HepG2 (cell line): ENCODE results near the gene ACAD11. TPM values are rescaled to one million over a fixed set of nuclear protein-coding genes. Genes with fewer than 3 reads are reported as not detected.

Experiments used
- ATAC-seq: fragments of 200-7000 bp; cut with Tn5 transposase; 3 replicates; pipeline ENCODE4 v1.9.1; 2020; ENCODE audit warnings: mild to moderate bottlenecking, moderate library complexity
- BruUV-seq: library from RNA; stranded (reverse); fragments of 400-500 nt; replicated peaks from 2 replicates; lab custom pipeline; 2021; lab: Mats Ljungman, UMichigan
- CTCF ChIA-PET: fragments of 300-600 bp; formaldehyde crosslinking; extraction: SDS; loops from one replicate; lab custom pipeline; 2021; ENCODE audit warnings: low total read pairs, inconsistent platforms, low intra/inter-chr PET ratio; lab: Yijun Ruan, JAX
- POLR2A ChIA-PET: fragments of 350-600 bp; sonication (Branson Sonifier 250); formaldehyde crosslinking; loops from one replicate; lab custom pipeline; 2020; ENCODE audit warnings: antibody characterized with exemption, inconsistent platforms; lab: Yijun Ruan, JAX
- DNase-seq: peaks from one replicate; pipeline ENCODE4 v3.0.0-alpha.2; 2015; ENCODE audit warnings: low spot score
- FAIRE-seq: peaks from 3 replicates; lab custom pipeline; 2011; peaks lifted over from hg19 to GRCh38; lab: Jason Lieb, UNC
- H2AFZ ChIP-seq: one replicate; pipeline ENCODE4 v1.6.1; 2011; ENCODE audit warnings: low read length, inconsistent platforms
- H3K27ac ChIP-seq: fragments of 300-600 bp; 3 replicates; pipeline ENCODE4 v1.8.0; 2011; ENCODE audit warnings: mixed run types, mild to moderate bottlenecking, mixed read lengths, low read length, inconsistent platforms; ENCODE audit not compliant: insufficient read depth; ENCODE audit errors: extremely low read length
- H3K27me3 ChIP-seq, 2 experiments: fragments of 200-600 bp in 1 of 2; 2 replicates in 1 of 2; 3 replicates in 1 of 2; pipeline versions ENCODE4 v1.6.0 to v1.8.0; 2011; ENCODE audit warnings: low read length in 2 of 2, mild to moderate bottlenecking in 2 of 2, moderate library complexity in 2 of 2, inconsistent platforms in 1 of 2; ENCODE audit not compliant: insufficient read depth in 2 of 2, control insufficient read depth in 1 of 2
- H3K36me3 ChIP-seq, 2 experiments: fragments of 200-600 bp in 1 of 2; replicated peaks in 1 of 2; 2 replicates in 1 of 2; 3 replicates in 1 of 2; pipeline versions ENCODE4 v1.5.1 to v1.8.0; 2011; ENCODE audit warnings: low read length in 2 of 2, inconsistent platforms in 1 of 2; ENCODE audit not compliant: insufficient read depth in 2 of 2, control insufficient read depth in 1 of 2
- H3K4me1 ChIP-seq: 2 replicates; pipeline ENCODE4 v1.5.1; 2012; ENCODE audit warnings: low read length, inconsistent platforms; ENCODE audit not compliant: insufficient read depth
- H3K4me2 ChIP-seq: 2 replicates; pipeline ENCODE4 v1.6.0; 2011; ENCODE audit warnings: low read depth, low read length, inconsistent platforms
- H3K4me3 ChIP-seq, 3 experiments: fragments of 200-600 bp in 1 of 3; sonication (generic), shearing (Covaris generic) in 1 of 3; replicated peaks in 1 of 3; 2 replicates each; pipeline ENCODE4 v1.5.1; 2011 to 2016; ENCODE audit warnings: low read length in 3 of 3, inconsistent platforms in 2 of 3, low read depth in 2 of 3, mild to moderate bottlenecking in 2 of 3, control low read depth in 1 of 3, mixed read lengths in 1 of 3; ENCODE audit not compliant: insufficient read depth in 1 of 3
- H3K79me2 ChIP-seq: one replicate; pipeline ENCODE4 v1.6.1; 2011; ENCODE audit warnings: low read length, inconsistent platforms; ENCODE audit not compliant: insufficient read depth
- H3K9ac ChIP-seq: 2 replicates; pipeline ENCODE4 v1.6.0; 2011; ENCODE audit warnings: mild to moderate bottlenecking, low read depth, low read length, inconsistent platforms; ENCODE audit not compliant: insufficient read depth
- H3K9me3 ChIP-seq: 2 replicates; pipeline ENCODE4 v1.5.1; 2012; ENCODE audit warnings: mild to moderate bottlenecking, low read length
- H4K20me1 ChIP-seq: 2 replicates; pipeline ENCODE4 v1.6.0; 2011; ENCODE audit warnings: inconsistent platforms, mild to moderate bottlenecking, low read length, moderate library complexity; ENCODE audit not compliant: insufficient read depth
- ATM ChIP-seq: fragments of 450-650 bp; IDR thresholded peaks from 2 replicates; pipeline ENCODE4 v1.7.1; 2017; ENCODE audit warnings: mild to moderate bottlenecking, borderline replicate concordance
- CENPT ChIP-seq: sonication (generic); formaldehyde crosslinking; IDR thresholded peaks from 2 replicates; pipeline ENCODE4 v1.8.0; 2022; ENCODE audit warnings: low read depth, mild to moderate bottlenecking, moderate library complexity, missing genetic modification reagents
- FIP1L1 ChIP-seq: fragments of 200-400 bp; formaldehyde crosslinking; IDR thresholded peaks from 2 replicates; pipeline ENCODE4 v1.6.1; 2018; ENCODE audit warnings: low read depth, mild to moderate bottlenecking, low read length, moderate library complexity, borderline replicate concordance; ENCODE audit not compliant: insufficient read depth
- KLF9 ChIP-seq: IDR thresholded peaks from 2 replicates; pipeline ENCODE4 v1.6.1; 2016; ENCODE audit warnings: low read depth
- MTERF4 ChIP-seq: sonication (generic); formaldehyde crosslinking; IDR thresholded peaks from 2 replicates; pipeline ENCODE4 v1.8.0; 2023; ENCODE audit warnings: mild to moderate bottlenecking, missing genetic modification reagents
- MXI1 ChIP-seq: IDR thresholded peaks from 3 replicates; pipeline ENCODE4 v1.6.1; 2012; ENCODE audit warnings: low read depth, low read length, inconsistent platforms, borderline replicate concordance
- NFKB2 ChIP-seq: sonication (generic); formaldehyde crosslinking; IDR thresholded peaks from 2 replicates; pipeline ENCODE4 v1.4.0; 2020; ENCODE audit warnings: missing genetic modification reagents, borderline replicate concordance
- NR2F6 ChIP-seq, 2 experiments: IDR thresholded peaks; 2 replicates each; pipeline ENCODE4 v1.6.1; 2016; ENCODE audit warnings: antibody characterized with exemption in 1 of 2, mild to moderate bottlenecking in 1 of 2
- RELA ChIP-seq: sonication (generic); formaldehyde crosslinking; IDR thresholded peaks from 2 replicates; pipeline ENCODE4 v1.4.0; 2020; ENCODE audit warnings: missing genetic modification reagents
- SAFB2 ChIP-seq: sonication (generic); formaldehyde crosslinking; IDR thresholded peaks from 2 replicates; pipeline ENCODE4 v1.5.1; 2020; ENCODE audit warnings: missing genetic modification reagents, low read depth, mild to moderate bottlenecking, borderline replicate concordance
- ZBTB3 ChIP-seq: sonication (generic); formaldehyde crosslinking; IDR thresholded peaks from 2 replicates; pipeline ENCODE4 v1.4.0; 2020; ENCODE audit warnings: low read depth, mild to moderate bottlenecking, moderate library complexity, missing genetic modification reagents, borderline replicate concordance
- ZKSCAN5 ChIP-seq: sonication (generic); formaldehyde crosslinking; IDR thresholded peaks from 2 replicates; pipeline ENCODE4 v1.5.1; 2020; ENCODE audit warnings: mild to moderate bottlenecking, missing genetic modification reagents
- ZNF33A ChIP-seq: sonication (generic); formaldehyde crosslinking; IDR thresholded peaks from 2 replicates; pipeline ENCODE4 v1.5.1; 2020; ENCODE audit warnings: missing genetic modification reagents, mild to moderate bottlenecking, moderate library complexity, borderline replicate concordance
- ZNF777 ChIP-seq: sonication (generic); formaldehyde crosslinking; IDR thresholded peaks from 2 replicates; pipeline ENCODE4 v1.4.0; 2020; ENCODE audit warnings: missing genetic modification reagents
- WGBS: methylation state at CpG from one replicate; pipeline ENCODE4 v1.1.6; 2017; ENCODE audit warnings: low lambda C conversion rate; 5-methylcytosine and 5-hydroxymethylcytosine counted together
- in situ Hi-C: cut with HindIII; loops from 2 replicates; pipeline ENCODE4 v1.10.0; 2017; ENCODE audit warnings: low pct_unique_long_range_greater_than_20kb; ENCODE audit not compliant: extremely low pct_ligation_motif_present
- intact Hi-C: fragments of 100-400 bp; cut with micrococcal nuclease; formaldehyde crosslinking; loops from one replicate; pipeline ENCODE4 v1.10.0; 2022; ENCODE audit not compliant: unreplicated experiment
- polyA plus RNA-seq, 8 experiments: library from polyadenylated mRNA; depleted of rRNA in 3 of 8; stranded (reverse) in 7 of 8; unstranded in 1 of 8; fragments of >200 nt; fragmentation: Illumina TruSeq in 4 of 8; extraction: Trizol in 4 of 8; gene quantifications; 2 replicates each; pipeline versions ENCODE4 v1.2.1 to v1.2.3, GENCODE V29; 2011 to 2016; ENCODE audit warnings: low read depth in 4 of 8, missing spikeins in 1 of 8, mixed read lengths in 1 of 8; ENCODE audit not compliant: insufficient read depth in 1 of 8
- total RNA-seq, 5 experiments: library from RNA; depleted of rRNA; stranded (reverse); fragments of >200 nt; fragmentation: Illumina TruSeq; extraction: Trizol; gene quantifications; 2 replicates each; pipeline ENCODE4 v1.2.3, GENCODE V29; 2016; ENCODE audit warnings: low read depth in 1 of 5
- TF ChIP-seq, protein P1 (sequence below): IDR thresholded peaks from 2 replicates; pipeline ENCODE4 v1.6.1; 2016

The ACAD11 gene
- total and polyA plus RNA-seq, 2 of the 13 experiments (the other 11 are each of a cell fraction or from before 2014, with no cell fraction given): 30.6 to 56.9 TPM

- no peak for TF ChIP-seq ATM
- no peak for TF ChIP-seq ZNF33A (CRISPR knock-in tag)
- no peak for TF ChIP-seq NR2F6 (IDR thresholded peaks at IDR 0.05)
- no peak for TF ChIP-seq NR2F6 (CRISPR knock-in tag; IDR thresholded peaks at IDR 0.05)
- TF ChIP-seq MTERF4 (CRISPR knock-in tag): no peak
- TF ChIP-seq RELA (CRISPR knock-in tag): no peak
- TF ChIP-seq SAFB2 (CRISPR knock-in tag): no peak
- TF ChIP-seq CENPT (CRISPR knock-in tag): no peak
- no peak for TF ChIP-seq NFKB2 (CRISPR knock-in tag)
- TF ChIP-seq ZNF777 (CRISPR knock-in tag): no peak
- TF ChIP-seq FIP1L1: no peak
- TF ChIP-seq ZKSCAN5 (CRISPR knock-in tag): no peak
- no peak for TF ChIP-seq KLF9
- no peak for TF ChIP-seq ZBTB3 (CRISPR knock-in tag)
- TF ChIP-seq, protein P1, sequence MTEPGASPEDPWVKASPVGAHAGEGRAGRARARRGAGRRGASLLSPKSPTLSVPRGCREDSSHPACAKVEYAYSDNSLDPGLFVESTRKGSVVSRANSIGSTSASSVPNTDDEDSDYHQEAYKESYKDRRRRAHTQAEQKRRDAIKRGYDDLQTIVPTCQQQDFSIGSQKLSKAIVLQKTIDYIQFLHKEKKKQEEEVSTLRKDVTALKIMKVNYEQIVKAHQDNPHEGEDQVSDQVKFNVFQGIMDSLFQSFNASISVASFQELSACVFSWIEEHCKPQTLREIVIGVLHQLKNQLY (CRISPR knock-in tag): no peak
- no peak for TF ChIP-seq MXI1
- no peak overlapping the region for H2AFZ ChIP-seq
- no peak overlapping the region for H3K27ac ChIP-seq
- no peak for ATAC-seq
- no TSS peak for BruUV-seq
- no peaks in the 10 kb centered on the region for H3K79me2 ChIP-seq
- intact Hi-C loops (no loop called here), in situ Hi-C loops (no loop called here)
- no peak overlapping the region for H3K4me2 ChIP-seq
- WGBS: 87% methylated on average over 3 of the region's 3 CpGs
- FAIRE-seq: no peak
- no peak overlapping the region for H3K4me3 ChIP-seq
- no peaks in the 10 kb centered on the region for H3K27me3 ChIP-seq
- DNase-seq: no peak
- no peaks in the 10 kb centered on the region for H4K20me1 ChIP-seq
- H3K9ac ChIP-seq: no peak overlapping the region
- CTCF ChIA-PET: no interaction called here
- peaks cover 7% of the 10 kb centered on the region; the same call in 1 of the 2 replicates for H3K4me1 ChIP-seq
- peaks cover 0 to 10% of the 10 kb centered on the region in 2 experiments; a peak in 2 of 5 replicates for H3K36me3 ChIP-seq
- POLR2A ChIA-PET: no interaction called here
- no peaks in the 10 kb centered on the region for H3K9me3 ChIP-seq
Measured at GRCh38 chr3:132593947-132594323, 65.7 kb downstream of the ACAD11 start.
